H1 (cell line): Measurements from ENCODE around the gene NASP. TPM values are rescaled to one million over a fixed set of nuclear protein-coding genes. Genes with fewer than 3 reads are reported as not detected.

Experiments
- CEBPB ChIP-seq: IDR thresholded peaks from 2 replicates; pipeline ENCODE4 v1.6.1; 2012; ENCODE audit warnings: low read depth, low read length
- FOSL1 ChIP-seq: IDR thresholded peaks from 2 replicates; pipeline ENCODE4 v1.6.1; 2011; ENCODE audit warnings: mild to moderate bottlenecking, low read depth, low read length, moderate library complexity; ENCODE audit not compliant: insufficient read depth
- GTF2F1 ChIP-seq: IDR thresholded peaks from 2 replicates; pipeline ENCODE4 v1.6.1; 2012; ENCODE audit warnings: low read depth, low read length, improper control_type of control experiment, borderline replicate concordance
- RBBP5 ChIP-seq: IDR thresholded peaks from 2 replicates; pipeline ENCODE4 v1.7.1; 2012; ENCODE audit warnings: low read depth, mild to moderate bottlenecking, inconsistent platforms, low read length, moderate library complexity, borderline replicate concordance
- SAP30 ChIP-seq: fragments of 300-600 bp; sonication (generic); IDR thresholded peaks from 2 replicates; pipeline ENCODE4 v1.7.1; 2012; ENCODE audit warnings: low read length, moderate library complexity, mild to moderate bottlenecking, inconsistent platforms; ENCODE audit not compliant: insufficient read depth, insufficient replicate concordance
- SP1 ChIP-seq: IDR thresholded peaks from 2 replicates; pipeline ENCODE4 v1.6.1; 2011; ENCODE audit warnings: low read depth, low read length
- SUZ12 ChIP-seq: fragments of 200-600 bp; sonication (generic); IDR thresholded peaks from 2 replicates; pipeline ENCODE4 v1.6.1; 2012; ENCODE audit warnings: mild to moderate bottlenecking, inconsistent platforms, low read length, moderate library complexity, mixed read lengths
- YY1 ChIP-seq: IDR thresholded peaks from 2 replicates; pipeline ENCODE4 v1.6.1; 2011; ENCODE audit warnings: low read depth, mild to moderate bottlenecking, low read length
- ZNF274 ChIP-seq: IDR thresholded peaks from 2 replicates; pipeline ENCODE4 v1.7.0; 2012; ENCODE audit warnings: low read length, borderline replicate concordance; ENCODE audit errors: extremely low read depth
- polyA plus RNA-seq, 7 experiments: library from polyadenylated mRNA; depleted of rRNA in 3 of 7; stranded (reverse) in 5 of 7; unstranded in 2 of 7; fragments of >200 nt in 5 of 7; fragments of 200-250 nt in 2 of 7; gene quantifications; 1 replicate in 5 of 7; 2 replicates in 1 of 7; 4 replicates in 1 of 7; pipeline versions ENCODE4 v1.2.1 to v1.2.3, GENCODE V29; 2011 to 2013; ENCODE audit warnings: missing spikeins in 2 of 7, mixed read lengths in 2 of 7
- total RNA-seq: library from RNA; stranded (reverse); fragmentation: NEBNext Ultra II Directional; extraction: Animal tissue kit (Norgen Biotek cat#: 25700); gene quantifications from 2 replicates; pipeline ENCODE4 v1.2.1, GENCODE V29; 2021
- TF ChIP-seq, protein P1 (sequence below), 3 experiments: IDR thresholded peaks; 1 replicate in 2 of 3; 2 replicates in 1 of 3; pipeline versions ENCODE4 v1.5.1 to v1.6.1; 2011; ENCODE audit warnings: low read length in 3 of 3, mild to moderate bottlenecking in 3 of 3, inconsistent platforms in 2 of 3, low read depth in 1 of 3, moderate library complexity in 1 of 3; ENCODE audit not compliant: insufficient read depth in 1 of 3; ENCODE audit errors: control extremely low read depth in 1 of 3

The NASP gene
- total and polyA plus RNA-seq, 2 of the 8 experiments (the other 6 are each of a cell fraction or from before 2014, with no cell fraction given): 263 to 647 TPM

DNA sequence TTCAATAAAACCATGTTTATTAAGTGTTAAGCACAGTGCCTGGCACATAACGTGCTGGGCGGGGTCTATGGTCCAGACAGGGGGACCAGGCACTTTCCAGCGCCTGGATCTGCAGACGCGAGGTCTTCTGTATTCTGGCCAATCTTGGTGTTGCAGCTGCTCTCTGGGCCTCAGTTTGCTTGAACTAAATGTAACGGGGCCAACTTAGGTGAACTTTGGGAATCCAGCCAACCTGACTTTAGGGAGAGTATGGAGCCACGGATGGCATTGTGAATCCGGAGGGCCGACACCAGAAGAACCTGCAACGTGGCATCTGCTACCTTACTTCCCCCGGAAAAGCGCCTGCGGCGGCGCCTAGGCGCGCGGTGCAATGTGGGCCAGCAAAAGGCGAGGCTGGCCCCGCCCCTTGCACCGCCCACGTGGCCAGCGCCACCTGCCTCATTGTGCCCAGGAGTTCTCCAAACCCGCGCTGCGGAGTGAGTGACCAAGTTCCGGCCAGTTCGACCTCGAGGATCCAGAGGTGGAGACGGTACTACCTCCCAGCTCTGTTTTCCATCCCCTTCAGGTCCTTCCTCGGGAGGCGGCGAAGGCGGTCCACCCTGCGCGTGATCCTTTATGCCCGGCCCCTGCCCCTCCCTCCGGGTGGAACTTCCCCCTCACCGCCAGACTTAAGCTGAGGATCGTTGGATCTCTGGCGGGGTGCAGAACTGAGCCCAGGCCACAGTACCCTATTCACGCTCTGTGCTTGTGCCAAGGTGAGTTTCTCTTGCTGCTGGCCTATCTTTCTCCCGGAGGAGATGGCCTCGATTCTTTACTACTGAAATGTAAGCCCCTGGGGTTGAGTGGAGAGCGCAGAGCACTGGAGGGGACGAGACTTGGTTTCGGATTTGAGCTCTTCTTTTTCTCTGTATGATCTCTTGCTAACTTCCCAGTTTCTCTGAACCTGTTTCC lies 33.2 kb upstream of the NASP start, which contains the start of gene AKR1A1 (continued):
- TF ChIP-seq SP1: peak; percentile 36; the same call in 1 of the 2 replicates
- TF ChIP-seq SAP30: peak; percentile 54
- TF ChIP-seq FOSL1: no peak
- TF ChIP-seq, protein P1, sequence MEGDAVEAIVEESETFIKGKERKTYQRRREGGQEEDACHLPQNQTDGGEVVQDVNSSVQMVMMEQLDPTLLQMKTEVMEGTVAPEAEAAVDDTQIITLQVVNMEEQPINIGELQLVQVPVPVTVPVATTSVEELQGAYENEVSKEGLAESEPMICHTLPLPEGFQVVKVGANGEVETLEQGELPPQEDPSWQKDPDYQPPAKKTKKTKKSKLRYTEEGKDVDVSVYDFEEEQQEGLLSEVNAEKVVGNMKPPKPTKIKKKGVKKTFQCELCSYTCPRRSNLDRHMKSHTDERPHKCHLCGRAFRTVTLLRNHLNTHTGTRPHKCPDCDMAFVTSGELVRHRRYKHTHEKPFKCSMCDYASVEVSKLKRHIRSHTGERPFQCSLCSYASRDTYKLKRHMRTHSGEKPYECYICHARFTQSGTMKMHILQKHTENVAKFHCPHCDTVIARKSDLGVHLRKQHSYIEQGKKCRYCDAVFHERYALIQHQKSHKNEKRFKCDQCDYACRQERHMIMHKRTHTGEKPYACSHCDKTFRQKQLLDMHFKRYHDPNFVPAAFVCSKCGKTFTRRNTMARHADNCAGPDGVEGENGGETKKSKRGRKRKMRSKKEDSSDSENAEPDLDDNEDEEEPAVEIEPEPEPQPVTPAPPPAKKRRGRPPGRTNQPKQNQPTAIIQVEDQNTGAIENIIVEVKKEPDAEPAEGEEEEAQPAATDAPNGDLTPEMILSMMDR (IDR thresholded peaks at IDR 0.05; ENCODE audit: control extremely low read depth in 1 of 3, insufficient read depth in 1 of 3, low read depth in 1 of 3, low read length in 3 of 3): no peak; a peak in 1 of 4 replicates
- TF ChIP-seq ZNF274: no peak
- no peak for TF ChIP-seq CEBPB
- TF ChIP-seq GTF2F1: peak; percentile 70; the same call in 1 of the 2 replicates
- 0 out of 2 replicates have a peak, but pooled peaks have one; percentile 62 for TF ChIP-seq RBBP5
- TF ChIP-seq SUZ12: no peak
- TF ChIP-seq YY1: no peak
